GM11168 (cell line): Measurements from ENCODE around the gene GNA14.
"Not testable (repeated sequence)": the region's sequence is repeated elsewhere in the genome, so short reads cannot be mapped to it uniquely, and the experiment has no call there.

Source experiments
- in situ Hi-C: fragments of 300-500 bp; cut with MboI; formaldehyde crosslinking; loops from one replicate; pipeline ENCODE4 v1.12.0; 2022; ENCODE audit warnings: low sequenced_read_pairs; ENCODE audit not compliant: unreplicated experiment

Gene GNA14

DNA sequence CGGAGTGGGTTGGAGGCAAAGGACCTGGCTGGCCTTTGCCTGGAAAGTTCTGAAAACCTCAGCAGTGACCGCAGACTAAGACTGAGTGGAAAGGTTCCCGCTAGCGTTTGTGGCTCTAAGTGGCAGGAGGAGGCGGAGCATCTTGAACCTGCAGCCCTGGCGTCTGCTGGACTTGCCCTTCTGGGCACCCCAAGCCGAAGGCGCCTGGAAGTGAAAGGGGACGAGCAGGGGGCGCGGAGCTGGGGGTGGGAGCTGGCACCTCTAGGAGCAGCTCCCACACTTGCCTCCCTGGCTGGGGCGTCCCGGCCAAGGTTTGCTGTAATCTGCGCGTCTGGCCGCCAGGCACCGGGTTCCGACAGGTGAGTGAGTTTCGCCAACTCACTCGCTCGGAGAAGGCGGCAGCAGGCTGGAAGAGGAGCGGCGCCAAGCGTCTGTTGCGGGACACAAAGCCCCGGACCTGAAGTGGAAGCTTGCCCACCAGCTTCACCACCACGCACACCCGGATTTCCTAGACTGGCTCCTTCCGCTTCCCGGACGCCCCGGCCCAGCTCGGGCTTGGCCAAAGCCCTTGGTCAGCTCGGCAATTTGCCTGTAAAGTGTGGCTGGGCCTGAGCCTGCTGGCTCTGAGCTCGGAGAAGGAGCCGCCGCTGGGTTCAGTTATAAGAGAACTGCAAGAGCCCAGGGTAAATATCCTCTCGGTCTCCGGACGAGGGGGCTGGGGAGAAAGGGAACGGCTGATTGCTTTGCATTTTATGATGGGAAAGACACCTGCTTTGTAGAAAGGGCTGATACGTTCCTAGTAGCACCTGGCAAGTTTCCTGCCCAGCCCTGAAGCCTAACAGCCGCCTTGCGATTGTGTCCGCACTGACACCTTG is at the start of gene GNA14:
Gene GNA14, minus strand, starts transcription at position 89 of the 875 bp plus-strand sequence. CDS start 529 bp downstream, outside the sequence.
- in situ Hi-C loops, result no loop called here

DNA sequence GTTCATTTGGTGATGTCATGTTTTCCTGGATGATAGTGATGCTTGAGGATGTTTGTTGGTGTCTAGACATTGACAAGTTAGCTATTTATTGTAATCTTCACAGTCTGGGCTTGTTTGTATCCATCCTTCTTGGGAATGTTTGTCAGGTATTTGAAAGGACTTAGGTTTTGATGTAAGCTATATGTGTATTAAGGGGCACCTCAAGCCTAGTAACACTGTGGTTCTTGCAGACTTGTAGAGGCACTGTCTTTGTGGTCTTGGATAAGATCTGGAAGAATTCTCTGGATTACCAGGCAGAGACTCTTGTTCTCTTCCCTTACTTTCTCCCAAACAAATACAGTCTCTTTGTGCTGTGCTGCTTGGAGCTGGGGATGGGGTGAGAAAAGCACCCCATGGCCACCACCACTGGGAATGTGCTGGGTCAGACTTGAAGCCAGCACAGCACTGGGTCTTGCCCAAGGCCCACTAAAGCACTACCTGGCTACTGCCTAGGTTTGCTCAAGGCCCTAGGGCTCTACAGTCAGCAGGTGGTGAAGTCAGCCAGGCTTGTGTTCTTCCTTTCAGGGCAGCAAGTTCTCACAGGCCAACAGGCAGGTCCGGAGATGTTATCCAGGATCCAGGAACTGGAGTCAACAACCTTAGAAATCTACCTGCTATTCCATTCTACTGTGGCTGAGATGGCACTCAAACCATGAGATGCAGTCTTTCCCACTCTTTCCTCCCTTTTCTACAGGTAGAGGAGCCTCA is 49.3 kb upstream of the GNA14 start:
- in situ Hi-C loops, result no loop called here

DNA sequence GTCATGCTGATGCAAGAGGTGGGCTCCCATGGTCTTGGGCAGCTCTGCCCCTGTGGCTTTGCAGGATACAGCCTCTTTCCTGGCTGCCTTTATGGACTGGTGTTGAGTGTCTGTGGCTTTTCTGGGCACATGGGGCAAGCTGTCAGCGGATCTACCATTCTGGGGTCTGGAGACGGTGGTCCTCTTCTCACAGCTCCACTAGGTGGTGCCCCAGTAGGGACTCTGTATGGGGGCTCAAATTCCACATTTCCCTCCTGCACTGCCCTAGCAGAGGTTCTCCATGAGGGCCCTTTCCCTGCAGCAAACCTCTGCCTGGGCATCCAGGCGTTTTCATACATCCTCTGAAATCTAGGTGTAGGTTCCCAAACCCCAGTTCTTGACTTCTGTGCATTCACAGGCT is 42.6 kb upstream of the GNA14 start:
- in situ Hi-C loops, result not testable (repeated sequence)

DNA sequence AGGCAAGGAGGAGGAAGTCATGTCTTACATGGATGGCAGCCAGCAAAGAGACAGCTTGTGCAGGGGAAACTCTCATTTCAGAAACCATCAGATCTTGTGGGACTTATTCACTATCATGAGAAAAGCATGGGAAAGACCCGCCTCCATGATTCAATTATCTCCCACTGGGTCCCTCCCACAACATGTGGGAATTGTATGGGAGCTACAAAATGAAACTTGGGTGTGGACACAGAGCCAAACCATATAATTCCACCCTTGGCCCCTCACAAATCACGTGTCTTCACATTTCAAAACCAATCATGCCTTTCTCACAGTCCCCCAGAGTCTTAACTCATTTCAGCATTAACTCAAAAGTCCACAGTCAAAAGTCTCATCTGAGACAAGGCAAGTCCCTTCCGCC is 42.0 kb upstream of the GNA14 start:
- in situ Hi-C loops, result not testable (repeated sequence)

DNA sequence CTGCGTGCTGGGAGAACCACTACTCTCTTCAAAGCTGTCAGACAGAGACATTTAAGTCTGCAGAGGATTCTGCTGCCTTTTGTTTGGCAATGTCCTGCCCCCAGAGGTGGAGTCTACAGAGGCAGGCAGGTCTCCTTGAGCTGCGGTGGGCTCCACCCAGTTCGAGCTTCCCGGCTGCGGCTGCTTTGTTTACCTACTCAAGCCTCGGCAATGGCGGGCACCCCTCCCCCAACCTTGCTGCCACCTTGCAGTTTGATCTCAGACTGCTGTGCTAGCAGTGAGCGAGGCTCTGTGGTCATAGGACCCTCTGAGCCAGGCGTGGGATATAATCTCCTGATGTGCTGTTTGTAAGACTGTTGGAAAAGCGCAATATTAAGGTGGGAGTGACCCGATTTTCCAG is 39.6 kb upstream of the GNA14 start:
- in situ Hi-C loops, result not testable (repeated sequence)

DNA sequence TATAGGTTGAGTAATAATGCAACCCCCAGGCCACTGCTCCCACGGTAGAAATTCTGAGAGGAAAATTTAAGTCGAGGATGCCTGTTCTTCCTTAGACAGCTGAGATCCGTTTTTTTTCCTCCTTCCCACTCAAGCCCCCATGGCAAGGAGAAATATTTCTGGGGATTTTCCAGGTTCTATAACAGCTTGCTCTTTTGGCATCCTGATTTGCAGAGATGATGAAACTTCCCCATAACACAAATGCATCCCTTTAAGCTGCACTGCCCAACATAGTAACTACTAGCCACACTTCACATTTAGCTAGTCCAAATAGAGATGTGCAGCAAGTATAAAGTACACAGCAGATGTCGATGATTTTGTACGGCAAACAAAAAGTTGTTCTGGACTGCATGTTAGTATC is 32.5 kb upstream of the GNA14 start:
- in situ Hi-C loops, result no loop called here

DNA sequence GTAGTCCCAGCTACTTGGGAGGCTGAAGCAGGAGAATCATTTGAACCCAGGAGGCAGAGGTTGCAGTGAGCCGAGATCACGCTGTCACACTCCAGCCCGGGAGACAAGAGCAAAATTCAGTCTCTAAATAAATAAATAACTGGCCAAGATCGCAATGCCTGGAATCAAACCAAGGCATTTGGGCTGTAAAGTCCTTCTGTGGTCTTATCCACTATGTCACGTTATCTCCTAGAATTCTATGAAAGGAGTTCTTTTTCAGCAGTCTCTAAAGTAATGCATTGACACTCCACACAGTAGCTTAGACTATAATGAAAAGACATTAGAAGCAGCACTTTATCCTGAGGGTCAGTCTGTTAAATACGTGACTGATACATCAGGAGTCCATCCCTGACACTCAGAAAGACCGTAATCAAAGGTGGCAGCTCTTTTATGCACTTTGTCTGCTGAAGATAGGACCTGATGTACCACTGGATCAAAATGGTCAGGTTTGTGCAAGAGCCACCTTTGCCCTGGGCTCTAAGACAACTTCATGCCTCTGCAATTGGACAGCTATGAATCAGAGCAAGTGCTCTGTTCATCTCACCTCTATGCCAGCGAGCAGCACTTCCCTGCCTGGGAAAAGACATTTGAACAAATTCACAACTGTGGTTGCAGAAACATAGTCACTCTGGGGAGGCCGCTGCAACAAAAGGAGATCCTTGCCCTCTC is 31.7 kb upstream of the GNA14 start:
- in situ Hi-C loops, result no loop called here

DNA sequence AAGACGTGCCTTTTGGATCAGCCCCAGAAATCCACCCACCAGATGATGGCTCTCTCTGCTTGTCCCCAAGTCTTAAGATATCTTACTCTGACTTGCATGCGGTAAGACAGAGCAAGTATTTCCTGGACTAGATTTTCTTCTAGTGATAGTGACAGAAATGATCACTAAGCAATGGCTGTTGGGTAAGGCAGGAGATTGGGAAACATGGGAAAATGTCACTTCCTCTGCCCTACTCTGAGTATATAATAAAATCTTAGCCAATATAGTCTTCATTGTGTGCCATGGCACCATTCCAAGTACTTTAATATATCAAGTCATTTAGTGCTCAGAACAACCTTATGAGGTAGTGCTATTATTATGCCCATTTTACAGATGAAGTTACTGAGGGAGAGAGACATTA is 31.0 kb upstream of the GNA14 start:
- in situ Hi-C loops, result no loop called here

DNA sequence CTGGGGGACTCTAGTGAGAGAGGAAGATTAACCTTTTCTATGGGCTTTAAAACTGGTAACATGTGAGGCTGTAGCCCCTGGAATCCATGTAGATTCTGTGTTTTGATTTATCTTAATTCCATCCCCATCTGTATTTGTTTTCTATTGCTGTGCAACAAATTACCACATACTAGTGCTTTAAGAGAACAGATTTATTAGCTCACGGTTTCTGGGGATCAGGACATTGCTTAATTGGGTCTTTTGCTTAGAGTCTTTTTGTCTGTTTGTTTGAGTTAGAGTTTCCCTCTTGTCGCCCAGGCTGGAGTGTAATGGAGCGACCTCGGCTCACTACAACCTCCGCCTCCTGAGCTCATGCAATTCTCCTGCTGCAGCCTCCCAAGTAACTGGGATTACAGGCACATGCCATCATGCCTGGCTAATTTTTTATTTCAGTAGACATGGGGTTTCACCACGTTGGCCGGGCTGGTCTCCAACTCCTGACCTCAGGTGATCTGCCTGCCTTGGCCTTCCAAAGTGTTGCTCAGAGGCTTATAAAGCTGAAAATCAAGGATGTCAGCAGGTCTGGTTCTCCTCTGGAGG is 29.9 kb upstream of the GNA14 start:
- in situ Hi-C loops, result no loop called here

DNA sequence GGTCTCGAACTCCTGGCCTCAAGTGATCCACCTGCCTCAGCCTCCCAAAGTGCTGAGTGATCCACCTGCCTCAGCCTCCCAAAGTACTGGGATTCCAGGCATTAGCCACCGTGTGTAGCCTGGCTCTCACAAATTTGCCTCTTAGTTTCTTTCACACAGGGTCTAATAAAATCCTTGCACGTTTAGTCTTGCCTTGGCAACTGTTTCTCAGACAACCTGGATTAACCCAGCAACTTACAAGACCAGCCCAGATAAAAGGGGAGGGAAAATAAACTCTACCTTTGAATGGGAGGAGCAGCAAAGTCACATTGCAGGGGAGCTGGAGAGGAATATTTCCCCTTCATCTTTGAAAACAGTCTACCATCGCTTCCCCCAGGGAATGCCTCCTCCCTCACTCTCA is 29.3 kb upstream of the GNA14 start:
- in situ Hi-C loops, result no loop called here

DNA sequence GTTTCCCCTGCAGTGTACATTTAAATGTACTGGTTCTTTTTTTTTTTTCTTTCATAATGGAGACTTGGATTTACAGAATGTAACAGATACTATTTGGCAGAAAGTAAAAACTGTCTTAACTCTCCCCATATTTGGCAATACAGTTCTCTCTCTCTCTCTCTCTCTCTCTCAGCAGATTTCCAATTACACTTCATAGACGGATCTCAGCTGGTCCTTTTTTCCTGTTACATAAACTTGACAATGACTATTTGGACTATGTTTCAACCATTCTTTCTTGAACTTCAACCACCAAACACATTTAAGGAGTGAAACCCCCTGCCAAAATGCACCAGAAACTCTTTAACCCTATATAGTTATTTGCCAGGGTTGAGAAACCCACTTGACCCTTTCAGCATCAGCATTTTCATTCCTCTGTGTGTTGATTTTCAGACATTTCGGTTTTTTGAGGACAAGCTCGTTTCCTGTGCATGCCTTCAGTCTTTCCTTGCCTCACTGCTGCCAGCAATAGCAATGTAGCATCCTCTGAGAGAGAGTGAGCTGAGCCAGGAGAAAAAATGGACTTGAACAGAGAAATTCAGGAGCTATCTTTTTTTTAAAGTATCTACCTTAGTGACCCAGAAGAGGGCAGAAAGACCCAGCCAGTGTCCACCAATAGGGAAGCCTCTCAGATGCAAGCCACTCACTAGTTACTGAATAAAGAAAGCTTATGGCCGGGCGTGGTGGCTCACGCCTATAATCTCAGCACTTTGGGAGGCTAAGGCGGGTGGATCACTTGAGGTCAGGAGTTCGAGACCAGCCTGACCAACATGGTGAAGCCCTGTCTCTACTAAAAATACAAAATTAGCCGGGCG is 26.0 kb upstream of the GNA14 start:
- in situ Hi-C loops, result no loop called here

DNA sequence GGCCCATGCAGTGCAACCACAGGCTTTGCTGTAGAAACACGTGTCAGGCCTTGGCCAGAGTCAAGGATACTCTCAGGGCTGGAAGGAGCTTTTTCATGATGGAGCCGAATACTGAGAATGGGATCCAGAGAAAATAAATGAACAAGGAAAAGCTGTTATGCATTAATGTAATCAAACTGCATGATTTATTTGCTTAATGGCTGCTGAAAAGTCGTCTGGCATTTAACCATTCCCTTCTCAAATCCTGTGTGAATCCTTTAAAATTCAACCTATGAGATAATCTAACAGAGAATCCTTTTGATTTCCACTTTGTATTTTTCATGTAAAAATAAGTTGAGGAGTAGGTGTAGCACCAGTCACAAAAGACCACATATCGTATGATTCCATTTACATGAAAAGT is 24.1 kb upstream of the GNA14 start:
- in situ Hi-C loops, result no loop called here

DNA sequence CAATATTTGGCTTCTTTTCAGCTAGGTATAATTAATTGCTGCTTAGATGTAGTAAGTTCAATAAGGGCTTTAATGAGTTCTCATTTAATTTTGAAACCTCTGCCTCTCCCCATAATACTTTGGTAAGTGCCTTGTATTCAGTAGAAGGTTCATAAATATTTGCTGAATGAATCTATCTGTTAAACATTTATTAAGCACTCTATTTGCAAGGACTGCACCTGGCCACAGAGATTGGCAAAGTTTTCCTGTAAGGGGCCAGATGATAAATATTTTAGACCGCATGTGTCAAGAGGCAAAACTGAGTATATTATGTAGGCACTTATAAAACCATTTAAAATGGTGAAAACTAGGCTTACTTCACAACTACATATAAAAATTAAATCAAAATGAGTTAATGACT is 19.0 kb upstream of the GNA14 start:
- in situ Hi-C loops, result no loop called here

DNA sequence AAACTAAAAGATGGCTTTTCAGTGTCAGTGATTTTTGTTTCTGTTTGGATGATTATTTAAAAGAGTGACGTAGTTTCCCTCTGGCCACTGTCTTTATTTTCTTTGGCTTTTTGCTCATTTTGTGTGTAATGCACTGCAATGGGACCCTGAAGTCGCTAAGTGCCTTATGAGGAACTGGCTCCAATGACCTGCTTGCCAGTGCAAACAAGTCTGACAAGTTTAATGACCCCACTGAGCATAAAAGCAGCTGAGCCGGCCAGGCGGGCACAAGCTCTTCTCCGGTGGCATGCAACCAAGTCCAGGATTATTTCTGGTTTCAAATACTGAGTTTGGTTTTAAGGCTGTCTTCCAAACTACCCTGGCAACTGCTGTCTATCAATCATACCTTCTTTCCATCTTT is 15.6 kb upstream of the GNA14 start:
- in situ Hi-C loops, result no loop called here

DNA sequence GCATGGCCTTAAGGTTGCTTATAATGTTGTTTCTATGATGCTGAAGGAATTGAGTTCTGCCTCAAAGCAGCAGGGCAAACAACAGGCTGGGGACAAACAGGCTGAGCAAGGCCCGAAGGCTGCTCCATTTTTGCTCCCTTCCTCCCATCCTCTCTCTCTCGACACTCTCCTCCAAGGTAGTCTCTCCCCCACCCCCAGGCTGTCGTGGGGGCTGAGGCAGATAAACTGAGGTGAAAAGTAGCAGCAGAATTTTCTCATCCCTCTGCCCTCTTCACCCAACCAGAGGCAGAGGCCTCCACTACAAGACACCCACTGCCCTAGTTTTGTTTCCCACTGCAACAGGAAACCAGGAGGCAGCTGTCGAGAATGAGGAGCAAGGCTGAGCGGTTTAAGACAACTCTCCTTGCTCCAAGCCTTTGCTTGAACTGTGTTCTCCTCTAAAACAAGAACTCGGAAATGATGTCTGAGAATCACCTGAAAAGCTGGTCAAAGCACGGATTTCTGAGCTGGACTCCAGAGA is 13.5 kb upstream of the GNA14 start:
- in situ Hi-C loops, result no loop called here

DNA sequence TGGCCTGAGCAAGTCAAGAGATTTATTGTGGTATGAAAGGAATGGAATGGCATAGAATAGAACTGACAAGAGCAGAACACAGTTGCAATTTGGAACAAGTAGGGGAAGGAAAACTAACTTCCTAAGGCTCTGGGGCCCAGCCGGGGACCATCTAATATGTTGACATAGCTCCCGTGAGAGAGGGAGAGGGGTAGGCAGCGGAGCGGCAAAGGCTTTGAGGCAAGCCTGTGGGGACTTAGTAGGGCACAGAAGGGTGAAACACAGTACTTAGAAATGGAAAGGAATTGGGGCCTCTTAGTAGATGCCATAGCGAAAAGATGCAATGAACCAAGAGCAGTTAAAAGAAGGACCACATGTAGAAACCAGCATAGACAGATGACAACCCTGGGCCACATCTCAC is 11.8 kb upstream of the GNA14 start:
- in situ Hi-C loops, result no loop called here

DNA sequence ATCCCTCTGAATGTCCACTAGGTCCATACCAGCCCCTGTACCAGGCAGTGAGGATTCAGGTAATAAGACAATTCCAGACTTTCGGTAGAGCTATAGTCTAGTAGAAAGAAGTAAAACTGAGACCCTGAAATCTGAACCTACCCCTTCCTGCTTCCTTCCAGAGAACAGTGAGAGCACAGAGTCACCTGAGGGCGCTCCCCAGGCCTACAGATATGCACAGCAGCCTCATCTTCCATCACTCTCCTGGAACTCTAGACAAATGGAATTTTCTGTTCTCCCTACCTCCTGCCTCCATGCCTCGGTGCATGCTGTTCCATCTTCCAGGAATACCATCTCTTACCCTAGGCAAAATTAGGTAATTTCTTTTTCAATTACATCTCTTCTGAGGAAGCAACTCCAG is 3.1 kb upstream of the GNA14 start:
- in situ Hi-C loops, result no loop called here

DNA sequence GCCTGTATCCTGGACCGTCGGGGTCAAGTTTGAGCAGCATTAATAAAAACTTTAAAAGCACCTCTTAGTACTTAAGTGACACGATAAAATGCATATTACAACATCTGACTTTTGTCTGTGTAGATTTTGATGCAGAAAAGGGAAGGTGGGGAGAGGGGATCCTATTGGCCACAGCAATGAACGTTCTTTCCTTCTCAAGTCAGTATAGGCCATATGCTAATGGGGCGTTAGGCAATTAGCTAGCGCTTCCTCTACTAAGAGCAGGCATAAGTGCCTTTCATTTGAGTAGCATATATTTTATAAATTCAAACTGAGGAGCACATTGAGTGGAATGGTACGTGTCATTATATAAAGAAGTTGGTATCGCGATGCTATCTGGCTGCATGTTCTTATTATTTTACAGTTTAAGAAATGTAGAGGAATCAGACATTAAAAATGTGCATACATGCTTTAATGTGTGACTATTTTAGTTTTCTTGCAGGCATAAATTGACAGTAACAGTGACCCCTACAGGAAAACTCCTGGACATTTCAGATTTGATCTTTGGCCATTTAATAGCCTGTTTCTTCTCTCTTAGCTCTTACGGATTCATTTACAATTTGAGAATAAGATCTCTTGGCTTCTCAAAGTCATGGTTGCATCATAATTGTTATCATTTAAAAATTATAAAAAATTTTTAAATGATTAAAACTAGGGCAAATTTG is 1.1 kb upstream of the GNA14 start:
- in situ Hi-C loops, result no loop called here
